Left forelimb (tissue), 1 donor: ENCODE measurements around the gene SLC5A1.
"Not testable (repeated sequence)": the region's sequence is repeated elsewhere in the genome, so short reads cannot be mapped to it uniquely, and the experiment has no call there.

Experiments used
- DNase-seq: peaks from one replicate; pipeline ENCODE4 v3.0.0-alpha.2; 2018; ENCODE audit warnings: low spot score

SLC5A1 gene

DNA sequence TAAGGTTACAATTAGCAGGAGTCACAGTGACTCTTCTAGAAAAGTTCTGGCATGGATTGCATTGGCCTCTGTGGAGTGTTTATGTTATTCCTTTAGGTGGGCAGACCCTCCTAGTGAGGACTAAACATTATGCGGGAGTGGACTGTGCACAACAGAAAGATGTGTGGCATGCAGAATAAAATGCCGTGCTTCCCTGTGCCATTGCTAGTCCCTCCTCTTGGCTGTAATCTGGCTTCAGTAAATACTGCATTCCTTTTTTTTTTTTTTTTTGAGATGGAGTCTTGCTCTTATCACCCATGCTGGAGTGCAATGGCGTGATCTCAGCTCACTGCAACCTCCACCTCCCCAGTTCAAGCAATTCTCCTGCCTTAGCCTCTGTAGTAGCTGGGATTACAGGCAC is 45.0 kb downstream of the SLC5A1 start:
- no peak for DNase-seq

- DNase-seq: no peak
Observed at GRCh38 chr22:32097018-32097417, 54.0 kb downstream of the SLC5A1 start.

DNA sequence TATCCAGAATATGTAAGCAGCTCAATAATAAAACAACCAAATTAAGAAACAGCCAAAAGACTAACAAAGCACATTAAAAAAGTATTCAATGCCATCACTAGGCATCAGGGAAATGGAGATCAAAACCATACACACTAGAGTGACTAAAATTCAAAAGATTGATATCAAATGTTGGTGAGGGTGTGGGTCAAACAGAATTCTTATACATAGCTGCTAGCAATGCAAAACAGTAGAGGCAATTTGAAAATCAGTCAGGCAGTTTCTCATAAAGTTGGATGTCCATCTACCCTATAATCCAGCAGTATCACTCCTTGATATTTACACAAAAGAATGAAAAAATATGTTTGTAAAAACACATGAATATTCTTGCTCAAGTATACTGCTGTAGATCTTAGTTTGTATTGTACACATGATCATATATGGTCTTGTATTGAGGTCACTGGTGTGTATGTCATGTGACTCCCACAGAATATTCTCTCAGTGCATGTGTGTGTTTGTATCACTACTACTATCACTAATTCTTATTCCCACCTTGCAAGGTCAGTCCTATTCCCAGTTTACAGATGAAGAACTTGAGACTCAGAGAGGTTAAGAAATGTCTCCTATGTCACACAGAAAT is 54.9 kb downstream of the SLC5A1 start:
- DNase-seq: no peak

DNA sequence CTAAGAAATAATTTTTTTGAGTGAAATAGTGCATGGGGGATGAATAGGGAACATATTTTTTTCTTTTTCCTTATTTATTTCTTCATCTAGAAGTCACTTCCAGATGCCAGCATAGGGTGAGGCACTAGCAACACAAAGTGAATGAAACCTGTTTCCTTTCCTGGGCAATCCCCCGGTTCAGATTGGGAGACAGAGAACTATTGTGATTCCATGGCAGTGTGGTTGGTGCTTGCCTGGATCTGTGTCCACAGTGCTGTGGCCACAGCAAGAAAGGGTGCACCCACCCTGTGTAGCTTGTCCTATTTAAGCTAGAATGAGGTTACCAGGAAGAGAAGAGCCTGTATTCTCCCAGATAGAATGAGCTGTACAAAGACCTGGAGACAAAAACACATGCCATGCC is 57.6 kb downstream of the SLC5A1 start:
- no peak for DNase-seq

DNA sequence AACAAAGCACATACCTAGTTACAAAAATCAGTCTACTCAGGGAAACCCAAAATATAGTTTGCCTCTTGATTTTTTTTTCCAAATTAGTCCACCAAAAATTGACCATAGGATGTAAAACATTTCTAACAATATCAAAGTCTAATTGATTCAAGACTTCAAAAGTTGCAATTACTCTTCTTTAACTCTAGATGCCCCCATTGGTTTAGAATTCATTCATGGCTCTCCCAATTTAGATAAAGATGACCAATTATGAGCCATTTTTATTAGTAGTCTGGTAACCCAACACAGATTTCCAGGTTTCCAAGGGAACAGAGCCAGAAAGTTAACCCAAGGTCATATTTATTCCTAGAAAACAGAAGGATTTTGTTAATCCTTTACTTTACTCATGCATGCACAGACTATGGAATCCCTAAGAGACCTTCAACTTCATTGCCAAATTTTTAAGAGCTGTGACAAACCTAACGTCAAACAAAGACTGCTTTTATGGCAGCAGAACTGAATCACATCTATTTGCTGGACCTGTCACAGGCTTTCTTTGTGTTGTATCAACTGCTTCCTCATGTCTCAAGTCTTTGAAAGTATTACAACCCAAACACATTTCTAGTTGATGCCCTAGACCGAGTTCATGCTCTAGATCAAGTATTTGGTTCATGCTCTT is 60.7 kb downstream of the SLC5A1 start:
- DNase-seq: no peak

DNA sequence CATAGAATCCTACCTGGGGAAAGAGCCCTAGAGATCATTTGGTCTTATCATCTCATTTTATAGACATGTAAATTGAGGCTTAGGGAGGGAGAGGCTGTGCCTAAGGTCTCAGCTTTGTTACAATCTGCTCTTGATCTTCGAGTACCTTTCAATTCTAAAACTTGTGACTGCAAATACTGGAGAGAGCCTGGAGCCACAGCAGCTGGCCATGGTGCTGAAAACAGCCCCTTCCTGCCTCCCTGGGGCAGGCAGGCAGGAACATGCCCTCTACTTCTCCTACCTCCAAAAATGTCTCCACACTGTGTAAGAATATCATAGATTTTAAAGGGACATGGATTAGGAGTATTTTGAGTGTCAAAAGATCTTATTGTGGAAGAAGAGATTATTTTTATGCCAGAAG is 63.9 kb downstream of the SLC5A1 start:
- no peak for DNase-seq

DNA sequence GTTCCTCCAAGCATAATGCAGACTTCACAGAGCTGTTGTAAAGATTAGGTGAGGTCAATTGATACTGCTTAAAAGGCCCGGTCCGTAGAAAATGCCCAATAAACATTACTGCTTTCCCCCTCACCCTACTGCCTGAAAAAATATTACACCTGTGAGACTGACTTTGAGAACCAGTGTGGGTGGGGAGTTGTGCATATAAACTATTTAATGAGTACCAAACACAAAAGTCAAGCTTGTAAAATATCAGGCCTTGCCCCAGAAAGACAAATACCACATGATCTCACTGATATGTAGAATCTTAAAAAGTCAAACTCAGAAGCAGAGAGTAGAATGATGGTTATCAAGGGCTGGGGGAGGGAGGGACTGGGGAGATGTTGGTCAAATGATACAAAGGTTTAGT is 69.3 kb downstream of the SLC5A1 start:
- no peak for DNase-seq

GRCh38 chr22:32119568-32120235 is 76.6 kb downstream of the SLC5A1 start:
- no peak for DNase-seq

DNA sequence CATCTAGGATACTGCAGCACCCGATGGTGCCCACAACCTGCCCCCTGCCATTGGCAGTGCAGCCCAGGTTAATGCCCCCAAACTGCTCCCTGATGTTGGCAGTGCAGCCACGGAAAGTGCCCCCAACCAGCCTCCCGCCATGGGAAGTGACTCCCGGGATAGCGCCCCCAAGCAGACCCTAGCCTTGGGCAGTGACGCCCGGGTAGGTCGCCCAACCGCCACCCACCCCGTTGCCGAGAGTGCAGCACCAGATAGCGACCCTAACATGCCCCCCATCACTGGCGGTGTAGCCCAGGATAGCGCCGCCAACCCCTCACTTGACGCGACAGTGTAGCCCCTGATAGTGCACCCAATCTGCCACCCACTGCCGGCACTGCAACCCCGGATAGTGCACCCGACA is 77.5 kb downstream of the SLC5A1 start:
- no peak for DNase-seq

DNA sequence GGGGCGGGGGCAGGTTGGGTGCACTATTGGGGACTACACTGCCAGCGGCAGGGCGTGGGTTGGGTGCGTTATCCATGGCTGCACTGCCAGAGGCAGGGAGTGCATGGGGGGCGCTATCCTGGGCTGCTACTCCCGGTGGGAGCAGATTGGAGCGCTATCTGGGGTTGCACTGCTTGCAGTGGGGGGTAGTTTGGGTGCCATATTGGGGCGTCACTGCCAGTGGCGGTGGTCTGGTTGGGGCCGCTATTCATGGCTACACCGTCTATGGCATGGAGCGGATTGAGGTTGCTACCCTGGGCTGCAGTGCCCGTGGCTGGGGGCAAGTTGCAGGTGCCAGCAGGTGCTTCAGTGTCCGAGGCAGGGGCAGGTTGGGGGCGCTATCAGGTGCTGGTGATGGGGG is 79.8 kb downstream of the SLC5A1 start:
- DNase-seq: no peak

DNA sequence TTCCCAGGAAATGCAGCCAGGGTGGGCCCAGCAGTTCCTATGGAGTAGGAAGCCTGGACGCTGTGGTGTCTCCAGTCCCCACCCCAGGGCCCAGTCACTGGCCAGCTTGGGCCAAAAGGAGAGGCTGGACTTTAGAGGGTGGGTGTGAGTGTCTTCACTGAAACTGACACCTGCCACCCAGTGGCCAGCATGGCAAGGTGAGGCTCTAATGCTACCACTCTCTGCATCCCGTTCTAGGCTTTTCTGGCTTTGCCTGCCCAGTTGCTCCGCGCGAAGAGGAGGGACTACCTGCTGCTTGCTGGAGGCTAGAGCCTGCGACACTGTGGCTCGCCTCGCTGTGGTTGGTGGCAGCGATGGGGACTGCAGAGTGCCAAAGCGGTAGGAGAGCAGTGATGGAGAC is 80.6 kb downstream of the SLC5A1 start:
- no peak for DNase-seq

GRCh38 chr22:32127904-32128303 is 84.8 kb downstream of the SLC5A1 start:
- no peak for DNase-seq

- no peak for DNase-seq
Observed at GRCh38 chr22:32130464-32130863, 87.4 kb downstream of the SLC5A1 start.

DNA sequence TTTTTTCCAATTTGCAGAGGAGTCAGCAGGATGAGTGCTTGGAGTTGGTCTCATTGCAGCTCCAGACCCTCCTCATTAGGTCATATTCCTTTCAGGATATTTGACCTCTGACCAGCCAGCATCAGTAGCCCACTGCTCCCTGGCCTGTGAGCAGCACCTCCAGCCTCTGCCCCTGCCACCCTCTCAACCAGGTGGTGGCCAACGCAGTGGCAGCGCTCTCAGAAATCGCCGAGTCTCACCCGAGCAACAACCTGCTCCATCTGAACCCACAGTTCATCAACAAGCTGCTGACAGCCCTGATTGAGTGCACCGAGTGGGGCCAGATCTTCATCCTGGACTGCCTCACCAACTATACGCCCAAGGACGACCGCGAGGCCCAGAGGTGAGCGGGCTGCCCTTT is 89.1 kb downstream of the SLC5A1 start:
- no peak for DNase-seq

GRCh38 chr22:32132783-32133182 is 89.7 kb downstream of the SLC5A1 start:
- DNase-seq: no peak

DNA sequence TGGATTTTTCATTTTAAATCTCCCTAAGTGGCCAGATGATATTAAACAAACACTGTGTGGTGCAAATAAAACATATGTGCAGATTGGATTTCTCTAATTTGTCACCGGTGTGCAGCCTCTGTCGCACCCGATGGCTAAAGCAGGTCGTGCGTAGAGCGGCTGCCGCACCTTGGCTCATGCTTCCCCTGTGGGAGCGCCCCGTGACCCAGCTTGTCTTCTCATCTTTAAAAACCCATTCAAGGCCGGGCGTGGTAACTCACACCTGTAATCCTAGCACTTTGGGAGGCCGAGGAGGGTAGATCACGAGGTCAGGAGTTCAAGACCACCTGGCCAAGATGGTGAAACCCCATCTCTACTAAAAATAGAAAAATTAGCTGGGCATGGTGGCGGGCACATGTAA is 91.7 kb downstream of the SLC5A1 start:
- not testable (repeated sequence) for DNase-seq

- not testable (repeated sequence) for DNase-seq
Observed at GRCh38 chr22:32135958-32136357, 92.9 kb downstream of the SLC5A1 start.

GRCh38 chr22:32136881-32137280 is 93.8 kb downstream of the SLC5A1 start:
- not testable (repeated sequence) for DNase-seq

- DNase-seq: not testable (repeated sequence)
Observed at GRCh38 chr22:32137731-32138324, 94.8 kb downstream of the SLC5A1 start.

DNA sequence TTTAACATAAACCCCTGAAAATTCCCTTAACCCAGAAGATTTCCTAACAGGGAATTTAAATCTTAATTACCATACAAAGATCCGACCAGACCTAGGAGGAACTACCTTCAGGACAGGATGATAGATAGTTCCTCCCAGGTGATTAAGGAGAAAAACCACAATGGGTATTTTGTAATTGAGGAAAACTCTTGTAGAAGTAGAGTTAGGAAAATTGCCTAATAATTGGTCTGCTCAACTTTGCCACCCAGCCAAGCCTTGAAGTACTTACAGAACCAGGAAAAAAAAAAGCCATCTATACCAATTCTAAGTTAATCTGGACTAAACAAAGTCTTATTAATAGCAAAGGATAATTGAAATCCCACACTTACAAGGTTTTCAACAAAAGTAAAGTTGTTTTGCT is 95.5 kb downstream of the SLC5A1 start:
- not testable (repeated sequence) for DNase-seq

DNA sequence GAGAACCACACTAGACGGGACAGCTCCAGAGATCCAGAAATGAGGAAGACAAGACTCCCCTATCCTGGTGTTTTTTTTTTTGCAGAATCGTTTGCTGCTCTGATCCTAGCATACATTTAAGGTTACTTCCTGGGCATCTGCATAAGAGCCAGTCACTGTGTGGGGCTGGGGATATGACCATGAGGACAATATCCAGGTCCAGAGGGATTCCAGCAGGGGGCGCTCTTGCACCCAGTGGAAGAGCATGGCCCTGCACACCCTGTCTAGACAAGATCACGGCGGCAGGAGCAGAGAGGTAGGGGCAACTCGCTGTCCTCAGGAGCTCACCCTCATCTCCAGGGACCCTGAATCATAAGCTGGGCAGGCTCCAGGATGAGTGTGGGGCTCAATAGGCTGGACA is 97.6 kb downstream of the SLC5A1 start:
- DNase-seq: not testable (repeated sequence)

DNA sequence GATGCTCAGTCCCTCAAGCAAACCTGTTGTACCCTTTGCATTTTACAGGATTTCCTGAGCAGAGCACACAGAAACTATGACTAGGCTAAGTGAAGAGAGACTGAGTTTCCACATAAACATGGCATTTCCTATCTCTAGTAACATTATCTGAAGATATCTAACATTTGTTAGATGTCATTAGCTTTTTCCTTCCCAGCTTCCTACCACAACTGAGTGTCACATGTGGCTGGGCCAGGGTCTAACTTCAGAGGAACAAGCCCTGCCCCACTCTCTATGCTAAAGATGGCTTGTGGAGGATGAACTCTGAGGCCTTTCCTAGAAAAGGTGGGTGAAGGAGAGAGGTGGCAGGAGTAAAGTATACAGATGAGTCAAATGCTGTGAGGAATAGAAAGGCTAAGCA is 99.5 kb downstream of the SLC5A1 start:
- DNase-seq: no peak
